HK-2 (cell line): ENCODE measurements around the gene ST7.

Source experiments
- DNase-seq: peaks from one replicate; pipeline ENCODE4 v3.0.0-alpha.2; 2018; ENCODE audit not compliant: unreplicated experiment

Gene ST7

DNA sequence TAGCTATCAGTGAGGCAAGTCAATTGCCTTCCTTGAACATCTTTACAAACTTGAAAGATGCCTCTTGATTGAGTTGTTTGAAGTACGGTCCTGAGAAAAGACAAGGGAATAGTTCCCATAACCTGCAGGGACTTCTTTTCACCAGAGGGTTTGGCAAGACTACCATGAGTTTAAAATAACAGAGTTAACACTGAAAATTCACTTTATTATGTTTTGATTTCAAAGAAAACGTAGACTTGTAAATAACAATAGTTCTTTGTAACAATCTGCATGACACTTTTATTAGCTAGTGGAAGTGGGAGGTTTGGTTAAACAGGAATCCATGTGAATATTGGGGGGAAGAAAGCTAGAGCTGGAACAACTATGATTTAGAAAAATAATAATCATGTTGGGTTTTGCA is 320.0 kb downstream of the ST7 start:
- DNase-seq = no peak

- no peak for DNase-seq
Observed at GRCh38 chr7:117273814-117274225, 320.5 kb downstream of the ST7 start.

- no peak for DNase-seq
Observed at GRCh38 chr7:117274951-117275350, 321.6 kb downstream of the ST7 start.

DNA sequence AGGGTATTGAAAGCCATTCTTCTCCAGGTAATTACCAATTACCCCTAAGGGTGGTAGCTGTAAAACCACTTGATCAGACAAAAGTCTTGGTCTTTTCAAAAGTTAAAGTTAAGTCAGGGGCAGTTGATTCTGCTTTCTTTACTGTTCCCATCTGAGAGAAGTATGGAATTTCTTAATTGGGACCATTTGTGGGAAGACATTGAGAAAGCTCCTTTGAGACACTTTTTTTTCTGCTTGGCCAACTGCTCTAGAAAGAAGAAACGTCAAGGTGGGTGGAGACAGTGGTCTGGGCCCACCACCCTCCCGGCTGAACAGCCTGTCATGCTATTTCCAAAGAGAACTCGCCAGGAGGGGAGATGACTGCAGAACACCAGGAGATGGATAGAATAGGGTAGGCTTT is 324.3 kb downstream of the ST7 start:
- DNase-seq = no peak

DNA sequence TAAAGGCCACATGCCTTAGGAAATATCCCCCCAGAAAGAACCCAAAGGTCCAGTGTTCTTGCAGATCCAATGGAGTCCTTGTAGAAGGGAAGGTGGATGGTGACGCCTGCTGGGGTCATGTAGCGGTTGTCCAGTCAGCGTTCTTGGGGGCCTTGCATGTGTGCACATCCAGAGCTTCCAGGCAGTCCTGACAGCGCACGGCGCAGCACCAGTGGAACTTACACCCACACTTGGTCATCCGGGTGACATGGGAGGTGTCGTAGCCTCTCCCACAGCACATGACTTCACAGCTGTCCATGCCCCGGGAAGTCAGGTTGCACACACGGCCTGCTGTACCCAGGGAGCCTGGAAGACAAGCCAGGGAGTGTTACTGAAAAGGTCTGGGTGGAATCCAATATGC is 324.7 kb downstream of the ST7 start:
- DNase-seq = no peak

GRCh38 chr7:117279203-117279602 is 325.9 kb downstream of the ST7 start:
- DNase-seq = no peak
